HG03097 (cell line): ENCODE data around the gene PRF1.
A peak's percentile ranks its signal among the peaks of the same experiment; 100 is the strongest.
"Not testable (repeated sequence)": the region's sequence is repeated elsewhere in the genome, so short reads cannot be mapped to it uniquely, and the experiment has no call there.

Experiments used
- ATAC-seq: cut with Tn5 transposase; IDR thresholded peaks from one replicate; pipeline ENCODE4 v1.9.1; 2021; ENCODE audit not compliant: unreplicated experiment, low FRiP score

PRF1 gene

GRCh38 chr10:70581176-70581575 lies 21.4 kb downstream of the PRF1 start:
- not testable (repeated sequence) for ATAC-seq

GRCh38 chr10:70579234-70580002 lies 23.1 kb downstream of the PRF1 start:
- ATAC-seq: no peak

GRCh38 chr10:70578371-70578947 lies 24.1 kb downstream of the PRF1 start:
- peak; percentile 47 for ATAC-seq

- no peak for ATAC-seq
Measured at GRCh38 chr10:70576803-70577517, 25.6 kb downstream of the PRF1 start.

- peak; percentile 41 for ATAC-seq
Measured at GRCh38 chr10:70575874-70576802, 26.4 kb downstream of the PRF1 start.

GRCh38 chr10:70575486-70575873 lies 27.1 kb downstream of the PRF1 start:
- ATAC-seq: no peak

GRCh38 chr10:70573599-70574506 lies 28.7 kb downstream of the PRF1 start:
- no peak for ATAC-seq

- ATAC-seq: no peak
Measured at GRCh38 chr10:70571636-70572439, 30.7 kb downstream of the PRF1 start.

GRCh38 chr10:70571236-70571635 lies 31.3 kb downstream of the PRF1 start:
- ATAC-seq: no peak

GRCh38 chr10:70568781-70569495 lies 33.6 kb downstream of the PRF1 start:
- no peak for ATAC-seq

GRCh38 chr10:70568113-70568512 lies 34.4 kb downstream of the PRF1 start:
- ATAC-seq: no peak

- no peak for ATAC-seq
Measured at GRCh38 chr10:70567603-70568002, 34.9 kb downstream of the PRF1 start.

GRCh38 chr10:70566515-70567290 lies 35.8 kb downstream of the PRF1 start:
- no peak for ATAC-seq

- ATAC-seq: no peak
Measured at GRCh38 chr10:70565556-70566514, 36.7 kb downstream of the PRF1 start.

- ATAC-seq: no peak
Measured at GRCh38 chr10:70564901-70565351, 37.6 kb downstream of the PRF1 start.

GRCh38 chr10:70564113-70564725 lies 38.3 kb downstream of the PRF1 start:
- ATAC-seq: no peak
